Measurements from ENCODE around the gene NDEL1.

DNA sequence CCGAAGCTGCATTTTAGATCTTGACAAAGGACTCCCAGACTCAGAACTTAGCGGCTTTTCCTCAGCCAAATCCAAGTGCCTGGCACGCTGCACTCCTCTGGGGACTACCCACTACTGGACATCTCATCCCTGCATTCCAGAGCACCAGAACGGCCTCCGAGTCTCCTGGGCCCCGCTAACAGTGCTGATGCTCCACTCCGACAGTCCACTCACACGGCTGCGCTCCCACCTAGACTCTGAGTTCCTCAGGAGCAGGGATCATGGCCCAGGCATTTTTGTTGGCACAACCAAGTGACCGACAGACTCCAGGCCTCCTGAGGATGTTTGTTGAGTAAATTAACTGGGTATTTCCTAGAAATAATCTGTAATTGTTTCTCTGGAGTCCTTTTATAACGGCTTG lies 79.1 kb downstream of the NDEL1 start:
- TF ChIP-seq, protein P1, sequence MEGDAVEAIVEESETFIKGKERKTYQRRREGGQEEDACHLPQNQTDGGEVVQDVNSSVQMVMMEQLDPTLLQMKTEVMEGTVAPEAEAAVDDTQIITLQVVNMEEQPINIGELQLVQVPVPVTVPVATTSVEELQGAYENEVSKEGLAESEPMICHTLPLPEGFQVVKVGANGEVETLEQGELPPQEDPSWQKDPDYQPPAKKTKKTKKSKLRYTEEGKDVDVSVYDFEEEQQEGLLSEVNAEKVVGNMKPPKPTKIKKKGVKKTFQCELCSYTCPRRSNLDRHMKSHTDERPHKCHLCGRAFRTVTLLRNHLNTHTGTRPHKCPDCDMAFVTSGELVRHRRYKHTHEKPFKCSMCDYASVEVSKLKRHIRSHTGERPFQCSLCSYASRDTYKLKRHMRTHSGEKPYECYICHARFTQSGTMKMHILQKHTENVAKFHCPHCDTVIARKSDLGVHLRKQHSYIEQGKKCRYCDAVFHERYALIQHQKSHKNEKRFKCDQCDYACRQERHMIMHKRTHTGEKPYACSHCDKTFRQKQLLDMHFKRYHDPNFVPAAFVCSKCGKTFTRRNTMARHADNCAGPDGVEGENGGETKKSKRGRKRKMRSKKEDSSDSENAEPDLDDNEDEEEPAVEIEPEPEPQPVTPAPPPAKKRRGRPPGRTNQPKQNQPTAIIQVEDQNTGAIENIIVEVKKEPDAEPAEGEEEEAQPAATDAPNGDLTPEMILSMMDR (conservative IDR thresholded peaks at IDR 0.05; ENCODE audit: low read depth, low read length) = no peak
- no peak for TF ChIP-seq EZH2 (IDR thresholded peaks at IDR 0.05; ENCODE audit: borderline replicate concordance, low read depth, low read length, poor library complexity, severe bottlenecking)

Measured in A673 (cell line).